ENCODE measurements around the gene FKBP1A.

FKBP1A gene

GRCh38 chr20:1331101-1331500 lies 61.8 kb downstream of the FKBP1A start:
- DNase-seq, result no peak

DNA sequence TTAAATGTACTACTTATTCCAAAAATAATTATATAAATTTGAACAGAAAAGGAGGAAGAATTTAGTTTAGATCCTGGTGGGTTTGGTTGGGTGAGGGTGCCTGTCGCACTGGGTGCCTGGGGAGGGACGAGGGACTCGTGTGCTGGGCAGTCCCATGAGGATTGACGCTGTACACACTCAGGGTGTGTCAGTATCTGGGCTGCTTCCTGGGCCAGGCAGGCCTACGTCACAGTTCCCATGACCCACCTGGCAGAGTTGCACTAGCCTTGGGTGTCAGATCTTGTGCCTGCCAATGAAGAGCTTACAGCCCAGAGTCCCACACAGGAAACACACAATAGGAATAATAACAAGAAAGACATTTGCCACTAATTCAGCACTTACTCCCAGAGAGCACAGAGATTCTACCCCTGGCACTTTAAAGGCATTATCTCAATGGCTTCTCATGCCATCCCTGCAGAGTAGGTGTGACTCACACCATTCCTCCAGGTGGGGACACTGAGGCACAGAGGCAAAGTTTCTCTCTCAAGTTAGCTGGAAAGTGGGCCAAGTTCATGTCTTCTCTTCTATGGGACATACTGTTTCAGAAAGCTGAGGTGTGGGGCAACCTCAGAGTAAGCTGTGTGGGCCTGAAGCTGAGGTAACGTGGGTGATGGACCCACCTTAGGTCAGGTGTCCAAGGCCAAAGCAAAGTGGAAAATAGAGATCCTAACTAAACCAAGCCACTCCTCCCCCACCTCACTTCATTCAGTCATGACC lies 62.6 kb downstream of the FKBP1A start:
- no peak for DNase-seq

- peak; percentile 43 for DNase-seq
Observed at GRCh38 chr20:1328680-1329330, 64.0 kb downstream of the FKBP1A start, which contains the start of gene SDCBP2. Gene SDCBP2, minus strand, starts transcription at chr20:1329139. Its CDS starts 8,723 bp downstream, at chr20:1320416.

DNA sequence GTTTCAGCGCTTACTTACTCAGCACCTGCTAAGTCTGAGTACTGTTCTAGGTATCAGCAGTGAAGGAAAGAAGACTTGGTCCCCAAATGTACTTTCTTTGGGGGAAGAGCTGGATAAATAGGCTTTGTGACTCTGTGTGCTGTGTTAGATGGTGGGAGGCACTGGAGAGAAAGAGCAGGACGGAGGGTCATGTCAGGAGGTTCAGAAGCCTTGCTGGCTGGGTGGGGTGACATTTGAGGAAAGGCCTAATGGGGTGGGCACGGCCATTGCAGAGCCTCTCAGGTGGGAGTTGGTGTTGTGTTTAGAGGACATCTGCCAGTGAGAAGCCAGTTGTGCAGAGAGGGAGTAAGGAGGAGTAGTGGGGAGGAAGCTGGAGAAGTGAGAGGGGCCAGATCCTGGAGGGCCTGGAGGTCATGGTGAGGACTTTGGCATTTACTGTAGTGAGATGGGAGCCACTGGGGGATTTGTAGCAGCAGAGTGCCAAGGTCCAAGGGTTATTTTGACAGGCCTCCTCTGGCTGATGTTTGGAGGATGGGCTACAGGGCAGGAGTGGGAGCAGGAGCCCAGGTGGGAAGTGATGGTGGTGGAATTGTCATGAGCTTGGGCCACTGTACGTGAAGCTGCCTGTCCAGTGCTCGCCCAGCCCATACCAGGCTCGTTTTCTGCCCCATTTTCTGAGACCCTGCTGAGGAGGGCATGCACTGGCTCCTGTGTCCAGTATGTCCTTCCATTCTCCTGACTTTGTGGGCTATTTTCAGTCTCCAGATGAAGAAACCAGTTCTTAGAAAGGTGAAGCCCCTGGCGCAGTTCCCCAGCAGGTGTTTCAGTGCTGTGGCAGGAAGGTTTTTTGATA lies 64.8 kb downstream of the FKBP1A start:
- DNase-seq, result no peak

- DNase-seq, result no peak
Observed at GRCh38 chr20:1327241-1327653, 65.6 kb downstream of the FKBP1A start.

DNA sequence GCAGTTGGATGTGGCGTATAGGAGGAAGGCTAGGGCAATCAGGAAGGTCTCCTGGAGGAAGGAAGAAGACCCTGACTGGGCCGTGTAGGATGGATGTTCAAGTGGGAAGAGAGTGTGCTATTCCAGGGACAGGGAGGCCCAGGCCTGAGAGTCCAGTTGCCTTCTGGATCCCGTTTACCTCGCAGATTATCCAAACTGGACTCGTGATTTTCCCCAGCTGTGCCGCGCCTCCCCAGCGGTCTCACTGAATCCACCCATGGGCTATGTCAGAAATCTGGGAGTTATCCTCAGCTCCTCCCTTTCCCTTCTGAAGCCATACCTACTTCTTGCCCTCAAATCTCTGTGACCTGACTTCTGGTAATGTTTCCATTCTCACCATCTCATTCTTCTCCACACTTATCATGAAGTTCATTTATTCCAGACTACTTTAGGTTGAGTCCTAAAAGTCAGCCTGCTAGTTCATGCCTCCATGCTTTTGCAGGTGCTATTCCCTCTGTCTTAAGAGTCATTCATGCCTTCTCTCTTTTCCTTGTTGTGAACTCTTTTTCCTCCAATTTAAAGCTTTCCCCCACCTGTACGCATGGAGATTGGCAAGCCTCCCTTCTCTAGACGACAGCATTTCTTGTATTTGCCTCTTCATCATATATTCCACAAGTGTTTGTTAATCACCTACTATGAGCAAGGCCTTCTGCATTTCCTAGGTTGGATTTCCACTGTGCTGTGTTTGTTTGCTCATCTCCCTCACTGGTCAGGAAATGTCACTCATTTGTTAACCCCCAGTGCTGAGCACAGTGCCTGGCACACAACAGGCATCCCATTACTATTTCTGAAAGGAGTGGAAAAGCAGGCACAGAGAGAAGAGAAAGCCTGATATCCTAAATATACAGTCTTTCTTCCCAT lies 66.6 kb downstream of the FKBP1A start:
- DNase-seq, result no peak

- peak; percentile 97 for DNase-seq
Observed at GRCh38 chr20:1325173-1326030, 67.5 kb downstream of the FKBP1A start.

DNA sequence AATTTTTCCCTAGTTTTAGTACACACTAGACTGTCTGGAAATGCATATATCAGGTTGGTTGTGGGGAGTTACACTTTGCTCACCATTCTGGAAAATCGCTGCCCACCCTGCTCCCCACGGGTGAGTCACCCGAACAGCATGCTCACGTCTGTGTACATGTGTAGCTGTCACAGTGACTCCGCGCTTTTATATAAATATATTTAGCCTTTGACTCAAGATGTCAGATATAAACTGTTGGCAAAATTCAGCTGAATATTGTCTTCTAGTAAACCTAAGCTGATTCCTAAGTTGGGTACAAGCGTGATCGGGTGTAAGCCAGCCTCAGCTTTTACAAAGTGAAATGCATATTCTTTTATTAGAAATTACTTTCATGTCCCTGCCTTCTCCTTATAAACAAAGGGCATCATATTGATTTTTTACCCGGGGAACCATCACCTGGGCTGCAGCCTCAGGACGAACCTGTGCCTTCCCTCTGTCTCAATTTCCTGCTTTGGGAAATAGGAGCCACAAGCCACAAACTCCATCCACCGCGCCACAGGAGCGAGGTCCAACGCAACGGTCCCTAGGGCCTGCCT lies 68.2 kb downstream of the FKBP1A start:
- no peak for DNase-seq

DNA sequence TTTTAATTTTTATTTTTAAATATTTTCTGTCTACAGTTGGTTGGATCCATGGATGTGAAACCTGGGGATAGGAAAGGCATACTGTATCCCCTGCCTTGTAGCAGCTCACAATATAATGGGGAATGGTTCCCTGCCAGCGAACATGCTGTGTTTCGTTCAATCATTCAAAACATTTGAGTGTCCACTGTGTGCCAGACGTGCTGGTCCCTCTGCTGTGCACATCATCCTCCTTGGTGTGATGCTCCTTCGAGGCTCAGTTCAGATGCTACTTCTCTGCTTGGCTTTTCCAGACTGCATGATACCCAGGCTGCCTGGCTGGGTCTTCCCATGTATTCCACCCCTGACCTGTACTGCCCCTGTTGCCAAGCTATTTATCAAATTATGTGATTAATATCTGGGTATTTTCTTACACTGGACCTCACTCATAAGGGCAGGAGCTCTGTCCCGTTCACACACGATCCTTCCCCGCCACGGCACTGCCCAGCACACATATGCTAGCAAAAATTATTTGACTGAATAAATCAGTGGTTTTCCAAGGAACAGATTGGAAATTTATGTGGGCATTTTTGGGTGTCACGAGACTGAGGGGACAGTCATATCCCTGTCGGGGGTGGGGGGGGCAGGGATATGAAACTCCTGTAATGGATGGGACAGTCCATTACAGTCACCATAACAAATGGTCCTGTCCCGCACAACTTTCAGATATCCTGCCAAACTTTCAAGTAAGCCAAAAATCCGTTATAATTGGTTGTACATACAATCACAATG lies 68.8 kb downstream of the FKBP1A start:
- DNase-seq, result no peak

DNA sequence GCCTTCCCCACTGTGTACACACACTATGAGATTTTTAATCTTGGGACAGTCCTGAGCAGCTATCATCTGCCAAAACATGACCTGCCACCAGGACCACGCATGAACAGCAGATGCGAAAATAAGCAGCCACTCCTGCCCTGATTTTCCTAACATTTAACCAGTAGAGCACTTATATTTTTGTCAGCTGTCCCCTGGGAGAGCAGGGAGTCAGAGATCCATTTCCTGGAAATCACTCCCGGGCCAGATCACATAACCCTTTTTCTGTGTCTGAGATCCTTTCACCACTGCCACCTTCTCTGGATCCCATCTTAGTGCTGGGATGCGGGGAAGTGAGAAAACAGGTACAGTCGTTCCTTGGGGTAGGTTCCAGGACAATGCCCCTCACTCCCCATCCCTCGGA lies 69.6 kb downstream of the FKBP1A start:
- DNase-seq, result no peak

- DNase-seq, result no peak
Observed at GRCh38 chr20:1322511-1323245, 70.2 kb downstream of the FKBP1A start.

DNA sequence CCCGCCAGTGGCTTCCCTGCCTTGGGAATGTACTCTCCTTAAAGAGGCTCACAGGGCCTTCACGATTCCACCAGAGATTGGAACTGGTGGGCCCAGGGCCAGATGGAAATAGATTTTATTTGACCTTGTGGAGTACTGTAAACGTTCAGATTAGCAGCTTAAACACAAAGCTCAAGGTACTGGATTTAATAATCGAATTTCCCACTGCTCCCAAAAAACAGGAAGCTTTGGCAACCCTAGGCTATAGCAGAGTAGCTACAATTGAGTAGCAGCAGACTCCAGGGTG lies 71.3 kb downstream of the FKBP1A start:
- DNase-seq, result no peak

- DNase-seq, result no peak
Observed at GRCh38 chr20:1320902-1321653, 71.8 kb downstream of the FKBP1A start.

GRCh38 chr20:1320016-1320415 lies 72.8 kb downstream of the FKBP1A start:
- no peak for DNase-seq

GRCh38 chr20:1319462-1319861 lies 73.4 kb downstream of the FKBP1A start:
- no peak for DNase-seq

DNA sequence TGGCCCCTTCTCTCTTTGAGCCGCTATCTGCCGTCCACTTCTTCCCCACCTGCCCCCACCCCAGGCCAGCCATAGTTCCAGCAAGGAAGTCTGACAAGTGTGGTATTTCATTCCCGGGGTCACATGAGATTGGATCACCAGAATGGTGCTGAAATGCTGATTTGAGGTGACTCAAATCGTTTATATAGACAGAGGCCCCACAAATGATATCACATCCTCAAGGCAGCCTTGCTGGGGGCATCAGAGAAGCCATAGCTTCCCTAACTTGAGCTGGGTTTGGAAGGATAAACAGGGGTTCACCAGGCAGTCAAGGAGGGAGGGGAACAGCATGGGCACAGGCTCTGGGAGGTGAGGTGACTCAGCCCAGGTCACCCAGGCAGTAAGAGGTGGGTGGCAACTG lies 73.8 kb downstream of the FKBP1A start:
- no peak for DNase-seq

Measured in NCI-H510A treated with DMSO at 0.1 percent for 48 hours (cell line).